ENCODE results near the gene ARHGAP23.

Gene ARHGAP23

DNA sequence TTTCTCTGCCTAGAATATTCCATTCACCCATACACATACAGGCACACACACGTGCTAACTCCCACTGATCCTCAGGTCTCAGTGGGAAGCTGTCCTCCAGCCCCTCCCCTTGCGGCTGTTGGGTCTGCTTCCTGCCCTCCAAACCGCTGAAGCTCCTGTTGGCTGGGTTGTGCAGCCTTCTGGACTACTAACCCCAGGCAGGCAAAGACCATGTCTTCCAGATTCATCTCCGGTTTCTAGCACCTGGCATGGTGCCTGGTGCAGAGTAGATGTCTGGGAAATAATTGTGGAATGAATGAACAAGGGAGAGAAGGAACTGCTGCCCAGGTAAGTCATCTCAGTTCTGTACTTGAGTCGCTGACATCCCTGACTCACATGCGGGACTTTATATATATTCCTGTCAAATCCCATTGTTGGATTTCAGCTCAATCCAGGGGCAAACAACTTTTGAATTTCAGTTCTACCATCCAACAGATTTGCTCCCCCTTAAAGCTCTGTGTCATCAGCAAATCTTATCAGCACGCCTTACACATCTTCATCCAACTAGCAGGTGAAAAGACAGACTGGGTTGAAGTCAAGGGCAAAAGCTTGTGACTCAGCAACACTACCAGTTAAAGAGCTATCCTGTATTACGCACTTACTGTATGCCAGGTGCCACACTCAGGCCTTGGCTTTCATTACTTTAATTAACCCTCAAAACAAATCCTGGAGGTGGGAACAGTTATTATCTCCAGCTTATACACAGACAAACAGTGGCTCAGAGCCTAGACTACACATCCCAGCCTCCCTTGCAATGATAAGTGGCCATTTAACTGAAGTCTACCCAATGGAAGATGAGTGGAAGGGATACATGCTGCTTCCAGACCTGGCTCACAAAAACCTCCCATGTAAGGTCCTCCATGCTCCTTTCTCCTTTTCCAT lies 126.4 kb downstream of the ARHGAP23 start:
- no peak for DNase-seq

DNA sequence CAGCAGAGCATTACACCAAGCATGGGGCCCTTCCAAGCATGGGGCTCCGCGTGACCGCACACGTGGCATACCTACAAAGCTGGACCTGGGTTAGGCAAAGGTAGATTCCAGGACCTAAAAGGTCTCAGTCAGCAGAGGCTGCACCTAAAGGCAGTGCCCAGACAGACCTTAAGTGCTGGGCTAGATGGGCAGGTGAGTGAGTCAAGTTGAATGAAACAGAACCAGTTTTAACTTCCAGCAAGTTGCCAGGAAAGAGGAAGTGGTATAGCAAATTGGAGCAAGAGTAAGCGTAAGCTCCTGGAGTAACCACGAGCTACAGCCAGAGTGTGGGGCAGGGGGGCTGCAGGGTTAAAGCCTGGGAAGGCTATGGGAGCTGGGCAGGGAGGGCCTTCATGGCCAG lies 128.0 kb downstream of the ARHGAP23 start:
- no peak for DNase-seq

- DNase-seq = no peak
These were observed 129.1 kb downstream of the ARHGAP23 start for GRCh38 chr17:38557396-38557795.

DNA sequence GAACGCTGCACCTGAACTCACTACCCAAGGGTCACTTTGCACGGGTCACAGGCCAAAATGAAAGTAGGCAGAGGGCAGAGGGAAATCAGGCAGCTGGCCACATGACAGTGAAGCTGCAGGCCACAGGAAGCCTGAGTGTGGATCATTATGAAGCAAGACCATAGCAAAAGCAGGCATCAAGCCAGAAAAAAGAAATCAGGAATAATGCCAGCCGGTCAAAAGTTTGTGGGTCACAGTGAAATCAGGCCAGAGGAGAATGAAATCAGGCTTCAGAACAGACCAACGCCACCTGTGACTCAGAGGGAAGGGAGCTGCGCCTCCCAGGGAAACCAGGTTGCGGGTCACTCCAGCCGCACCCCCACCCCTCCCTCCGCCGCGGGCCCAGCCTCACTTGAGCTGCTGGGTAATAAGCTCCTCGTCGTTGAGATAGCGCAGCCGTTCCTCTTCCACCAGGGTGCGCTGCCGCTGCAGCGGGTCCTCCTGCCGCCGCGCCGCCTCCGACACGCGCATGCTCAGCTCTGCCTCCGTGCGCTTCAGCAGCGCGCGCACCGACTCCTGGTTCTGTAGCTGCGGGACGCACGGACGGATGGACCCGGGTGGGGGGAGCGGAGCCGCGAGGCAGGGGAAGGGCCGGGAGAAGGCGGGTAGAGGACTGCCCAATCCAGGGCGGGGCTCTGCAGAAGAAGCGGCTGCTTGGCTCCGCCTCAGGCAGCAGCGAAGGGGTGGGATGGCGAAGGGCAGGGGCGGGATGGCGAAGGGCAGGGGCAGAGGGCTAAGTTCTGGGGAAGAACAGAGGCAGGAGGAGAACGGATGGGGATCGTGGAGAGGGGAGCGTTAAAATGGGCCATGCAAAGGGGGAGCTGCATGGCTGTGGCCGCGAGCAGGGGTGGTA lies 129.8 kb downstream of the ARHGAP23 start:
- peak; percentile 91 for DNase-seq

- no peak for DNase-seq
These were observed 130.4 kb downstream of the ARHGAP23 start for GRCh38 chr17:38558728-38559050.

DNA sequence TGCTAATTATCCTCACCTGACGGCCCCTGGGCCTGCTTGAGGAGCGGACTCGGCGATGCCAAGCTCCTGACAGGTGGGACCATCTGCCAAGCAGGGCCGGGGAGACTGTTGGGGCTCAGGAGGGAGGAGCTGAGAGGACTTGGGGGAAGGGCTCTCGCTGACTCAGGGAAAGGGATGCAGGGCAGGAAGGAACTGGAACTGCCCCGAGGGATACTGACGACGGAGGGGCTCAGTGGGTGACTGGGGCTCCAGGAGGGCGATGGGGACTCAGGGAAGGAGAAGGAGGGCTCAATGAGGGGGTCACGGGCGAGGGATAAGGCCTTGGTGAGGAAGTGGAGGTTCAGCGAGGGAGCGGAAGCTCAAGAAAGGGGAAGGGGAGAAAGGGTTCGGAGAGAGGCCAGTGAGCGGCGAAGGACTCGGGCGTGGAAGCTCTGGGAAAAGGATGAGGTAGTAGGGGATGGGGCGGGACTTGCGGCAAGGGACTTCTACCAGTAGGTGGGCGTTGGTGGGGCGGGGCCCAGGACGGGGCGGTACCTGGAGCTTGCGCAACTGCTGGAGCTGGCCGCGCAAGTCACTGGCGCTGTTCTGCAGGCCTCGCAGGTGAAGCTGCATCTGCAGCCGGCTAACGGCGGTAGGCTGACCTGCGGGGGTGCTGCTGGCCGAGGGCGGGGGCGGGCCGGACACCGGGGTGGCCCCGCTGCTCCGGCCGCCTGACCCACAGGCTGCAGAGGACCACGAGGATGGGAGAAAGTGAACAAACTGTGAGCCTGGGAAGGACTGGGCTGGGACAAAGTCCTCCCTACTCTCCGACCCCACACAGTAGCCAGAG lies 131.0 kb downstream of the ARHGAP23 start:
- peak; percentile 89 for DNase-seq

DNA sequence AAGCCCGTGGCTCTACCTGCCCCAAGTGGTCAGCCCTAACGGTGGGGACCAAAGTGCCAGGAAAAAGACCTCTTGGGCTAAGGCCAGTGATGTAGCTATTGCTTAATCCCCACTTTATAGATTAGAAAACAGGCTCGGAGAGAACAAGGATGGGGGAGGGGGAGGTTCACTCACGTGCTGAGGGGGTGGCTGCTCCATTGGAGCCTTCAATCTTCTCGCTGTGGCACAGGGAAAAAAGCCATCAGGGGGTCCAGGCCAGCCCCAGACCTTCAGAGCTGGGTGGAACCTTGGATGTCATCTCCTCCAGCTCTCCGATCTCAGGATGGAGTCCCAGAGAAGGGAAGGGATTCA lies 131.6 kb downstream of the ARHGAP23 start:
- DNase-seq = no peak

DNA sequence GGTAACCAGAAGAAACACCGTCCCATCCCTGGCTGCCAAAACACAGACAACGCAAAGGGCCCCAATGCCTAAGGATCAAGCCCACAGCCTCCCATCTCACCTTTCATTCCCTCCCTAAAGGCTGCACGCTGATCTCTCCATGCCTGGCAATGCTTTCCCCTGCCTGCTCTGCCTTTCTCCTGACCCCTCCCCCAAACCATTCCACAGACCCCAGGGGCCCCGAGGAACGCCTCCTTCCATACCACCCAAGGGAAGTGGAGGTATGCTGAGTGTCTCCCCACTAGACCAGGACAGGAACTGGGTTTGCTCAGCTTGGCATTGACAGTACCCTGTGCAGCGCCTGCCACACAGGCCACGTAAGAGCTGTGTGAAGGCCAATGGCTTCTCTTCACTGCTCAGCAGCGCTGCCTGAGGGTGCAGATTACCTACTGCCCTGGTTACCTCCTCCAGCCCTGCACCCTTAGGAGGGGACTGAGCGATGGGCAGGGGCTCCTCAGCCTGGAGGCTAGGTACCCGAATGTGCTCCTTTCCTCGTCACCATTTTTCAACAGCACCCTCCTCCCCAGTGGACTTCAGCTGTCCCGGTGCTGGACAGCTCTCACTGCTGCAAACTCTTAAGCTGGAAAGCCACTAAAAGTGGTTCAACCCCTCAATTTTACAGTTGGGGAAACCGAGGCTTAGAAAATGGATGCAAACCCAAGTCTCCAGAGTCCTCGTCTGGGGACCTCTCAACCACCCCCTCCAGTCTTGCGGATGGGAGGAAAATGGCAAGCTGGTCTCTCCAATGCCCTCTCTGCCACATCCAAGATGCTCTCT lies 132.4 kb downstream of the ARHGAP23 start:
- peak; percentile 29 for DNase-seq

GRCh38 chr17:38561416-38562214 lies 133.4 kb downstream of the ARHGAP23 start:
- no peak for DNase-seq
